Natural killer cell (primary cell): ENCODE measurements around the gene HOXA6. TPM values are rescaled to one million over a fixed set of nuclear protein-coding genes. Genes with fewer than 3 reads are reported as not detected.

Experiments used
- ATAC-seq, 3 donors: fragments of 150-1000 bp in 2 of 3; fragments of 200-7000 bp in 1 of 3; cut with Tn5 transposase; 1 replicate in 1 of 3; 2 replicates in 2 of 3; pipeline ENCODE4 v1.10.0; 2021; ENCODE audit warnings: mild to moderate bottlenecking in 2 of 3, moderate library complexity in 2 of 3
- DNase-seq, 2 donors: peaks; one replicate each; pipeline versions ENCODE4 v3.0.0 to v3.0.0-alpha.2; 2013 to 2021; ENCODE audit warnings: mixed read lengths in 1 of 2
- H3K27ac ChIP-seq: one replicate; pipeline ENCODE4 v1.5.1; 2013; ENCODE audit warnings: mild to moderate bottlenecking, low read length
- H3K27me3 ChIP-seq: one replicate; pipeline ENCODE4 v1.6.1; 2013; ENCODE audit warnings: low read length; ENCODE audit not compliant: control insufficient read depth, insufficient read depth
- H3K36me3 ChIP-seq: one replicate; pipeline ENCODE4 v1.6.1; 2013; ENCODE audit warnings: low read length; ENCODE audit not compliant: control insufficient read depth, insufficient read depth
- H3K4me1 ChIP-seq: one replicate; pipeline ENCODE4 v1.6.1; 2013; ENCODE audit warnings: low read length; ENCODE audit not compliant: control insufficient read depth, insufficient read depth
- H3K4me3 ChIP-seq: one replicate; pipeline ENCODE4 v1.5.1; 2013; ENCODE audit warnings: low read length
- H3K9me3 ChIP-seq: one replicate; pipeline ENCODE4 v1.6.1; 2013; ENCODE audit warnings: low read length; ENCODE audit not compliant: control insufficient read depth, insufficient read depth
- H3K27ac Mint-ChIP-seq, 2 donors: one replicate each; pipeline ENCODE4 v1.8.0; 2022; ENCODE audit warnings: mild to moderate bottlenecking in 2 of 2, mixed read lengths in 2 of 2, moderate library complexity in 1 of 2
- H3K27me3 Mint-ChIP-seq, 2 donors: one replicate each; pipeline ENCODE4 v1.8.0; 2022; ENCODE audit warnings: low read depth in 2 of 2, mixed read lengths in 2 of 2
- H3K36me3 Mint-ChIP-seq: one replicate; pipeline ENCODE4 v1.8.0; 2022; ENCODE audit warnings: mixed read lengths
- H3K4me1 Mint-ChIP-seq, 2 donors: one replicate each; pipeline ENCODE4 v1.8.0; 2022; ENCODE audit warnings: mixed read lengths in 2 of 2
- H3K4me3 Mint-ChIP-seq: one replicate; pipeline ENCODE4 v1.8.0; 2022; ENCODE audit warnings: mild to moderate bottlenecking, moderate library complexity, mixed read lengths
- H3K9me3 Mint-ChIP-seq, 2 donors: one replicate each; pipeline ENCODE4 v1.8.0; 2022; ENCODE audit warnings: mixed read lengths in 2 of 2
- WGBS: methylation state at CpG from one replicate; pipeline ENCODE4 v1.1.7; 2013; ENCODE audit warnings: missing lambda C conversion rate; ENCODE audit not compliant: insufficient coverage; 5-methylcytosine and 5-hydroxymethylcytosine counted together
- intact Hi-C: fragments of 100-400 bp; cut with micrococcal nuclease; formaldehyde crosslinking; loops from one replicate; pipeline ENCODE4 v1.14.2; 2022
- total RNA-seq, 4 donors: library from RNA; stranded (reverse); fragments of 120-200 nt in 1 of 4; gene quantifications; one replicate each; pipeline versions ENCODE4 v1.2.3 to v1.2.4, GENCODE V29; 2013 to 2022
- TF ChIP-seq, protein P1 (sequence below): fragments of 200-600 bp; IDR thresholded peaks from one replicate; pipeline ENCODE4 v1.8.0; 2022; ENCODE audit warnings: antibody characterized with exemption

HOXA6 gene
- total RNA-seq, 3 donors from 2014 or later (not counting 1 experiment from before 2014, with no cell fraction given) = 0.28 to 0.65 (median 0.43) TPM

DNA sequence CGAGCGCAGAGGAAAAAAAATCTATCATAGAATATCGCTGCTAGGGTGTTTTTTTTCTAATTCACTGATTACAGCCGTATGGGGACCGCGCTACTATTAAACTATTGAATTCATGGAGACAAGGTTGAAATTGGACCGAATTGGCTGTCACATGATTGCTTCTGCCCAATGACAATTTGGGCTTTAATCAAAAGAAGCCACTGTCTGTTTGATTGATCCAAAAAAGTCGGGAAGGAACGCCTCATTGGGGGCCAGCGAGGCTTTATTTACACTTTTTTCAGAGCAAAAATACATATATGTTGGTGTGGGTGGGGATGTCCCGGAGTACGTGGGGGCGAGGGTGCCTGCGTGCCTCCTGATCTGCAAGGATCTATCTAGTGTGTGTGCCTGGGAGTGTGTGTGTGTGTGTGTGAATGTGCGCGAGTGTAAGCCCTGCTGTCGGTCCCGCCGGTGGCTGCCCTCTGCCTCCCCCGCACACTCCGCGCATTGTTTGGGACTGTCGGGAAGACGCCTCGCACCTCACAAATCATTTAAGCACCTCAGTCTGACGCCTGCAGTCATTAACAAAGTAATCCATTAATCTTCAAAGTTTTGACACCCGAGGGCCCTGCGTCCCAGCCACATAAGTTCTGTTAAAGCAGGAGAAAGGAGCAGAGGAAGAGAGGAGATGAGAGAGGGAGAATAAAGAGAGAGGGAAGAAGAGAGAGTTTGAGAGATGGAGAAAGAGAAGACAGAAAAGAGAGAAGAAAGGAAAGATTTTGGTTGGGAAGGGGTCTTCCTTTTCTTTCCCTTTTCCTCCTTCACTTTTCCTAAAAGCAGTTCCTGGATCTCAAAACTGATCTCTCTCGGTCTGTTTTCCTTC lies 44.8 kb downstream of the HOXA6 start, which contains the start of gene HOXA2:
Gene HOXA2, minus strand, starts transcription at position 103 of the 862 bp plus-strand sequence. CDS start 183 bp downstream, outside the sequence.
- intact Hi-C loops = no loop called here
- Mint-ChIP-seq H3K4me1 (peaks cover 36 to 41% of the 10 kb centered on the region in 2 donors), H3K4me3 (peak within 1 kb of the TSS; percentile 42), H3K9me3 (no peaks in the 10 kb centered on the region), H3K36me3 (peaks cover 36% of the 10 kb centered on the region), H3K27me3 (peaks cover 50 to 72% of the 10 kb centered on the region in 2 donors), H3K27ac (no peak within 1 kb of the TSS)
- Histone ChIP-seq H3K27me3 (peaks cover 30% of the 10 kb centered on the region), H3K27ac (no peak within 1 kb of the TSS), H3K4me3 (no peak within 1 kb of the TSS), H3K4me1 (peaks cover 25% of the 10 kb centered on the region), H3K9me3 (no peaks in the 10 kb centered on the region), H3K36me3 (peaks cover 3% of the 10 kb centered on the region)
- TF ChIP-seq, protein P1, sequence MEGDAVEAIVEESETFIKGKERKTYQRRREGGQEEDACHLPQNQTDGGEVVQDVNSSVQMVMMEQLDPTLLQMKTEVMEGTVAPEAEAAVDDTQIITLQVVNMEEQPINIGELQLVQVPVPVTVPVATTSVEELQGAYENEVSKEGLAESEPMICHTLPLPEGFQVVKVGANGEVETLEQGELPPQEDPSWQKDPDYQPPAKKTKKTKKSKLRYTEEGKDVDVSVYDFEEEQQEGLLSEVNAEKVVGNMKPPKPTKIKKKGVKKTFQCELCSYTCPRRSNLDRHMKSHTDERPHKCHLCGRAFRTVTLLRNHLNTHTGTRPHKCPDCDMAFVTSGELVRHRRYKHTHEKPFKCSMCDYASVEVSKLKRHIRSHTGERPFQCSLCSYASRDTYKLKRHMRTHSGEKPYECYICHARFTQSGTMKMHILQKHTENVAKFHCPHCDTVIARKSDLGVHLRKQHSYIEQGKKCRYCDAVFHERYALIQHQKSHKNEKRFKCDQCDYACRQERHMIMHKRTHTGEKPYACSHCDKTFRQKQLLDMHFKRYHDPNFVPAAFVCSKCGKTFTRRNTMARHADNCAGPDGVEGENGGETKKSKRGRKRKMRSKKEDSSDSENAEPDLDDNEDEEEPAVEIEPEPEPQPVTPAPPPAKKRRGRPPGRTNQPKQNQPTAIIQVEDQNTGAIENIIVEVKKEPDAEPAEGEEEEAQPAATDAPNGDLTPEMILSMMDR = no peak
- ATAC-seq (peak in 1 of 3 donors; percentile 21), DNase-seq (peak in 1 of 2 donors; percentile 8)
- WGBS = 33% methylated on average over 28 of the region's 29 CpGs

DNA sequence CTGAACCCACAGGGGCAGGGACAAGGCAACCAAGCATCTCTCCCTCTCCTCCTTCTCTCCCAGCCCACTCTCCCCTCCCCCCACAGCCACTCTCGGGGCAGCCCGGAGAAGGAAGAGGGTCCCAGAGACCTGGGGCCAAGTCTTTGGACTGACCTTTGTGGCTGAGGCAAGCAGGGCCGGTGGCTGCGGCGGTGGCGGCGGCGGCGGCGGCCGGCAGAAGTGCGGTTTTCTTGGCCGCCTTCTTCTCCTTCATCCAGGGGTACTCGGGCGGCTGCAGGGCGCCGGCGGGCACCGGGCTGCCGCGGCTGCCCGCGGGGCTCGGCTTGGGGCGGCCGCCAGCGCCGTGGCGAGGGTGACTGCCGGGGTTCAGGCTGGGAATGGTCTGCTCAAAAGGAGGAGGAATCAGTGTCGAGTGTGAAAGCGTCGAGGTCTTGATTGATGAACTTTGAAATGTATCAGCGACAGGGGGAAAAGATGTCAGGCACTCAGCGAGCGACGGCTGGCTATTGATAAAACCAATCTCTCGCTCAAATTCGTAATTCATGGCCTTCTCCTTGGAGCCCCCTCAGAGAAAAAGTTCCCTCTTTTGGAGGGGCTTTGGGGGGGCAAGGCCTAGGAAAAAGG lies 45.5 kb downstream of the HOXA6 start:
- Histone ChIP-seq H3K27me3 (peaks cover 30% of the 10 kb centered on the region), H3K4me3 (no peak overlapping the region), H3K27ac (no peak overlapping the region), H3K9me3 (no peaks in the 10 kb centered on the region), H3K36me3 (peaks cover 3% of the 10 kb centered on the region), H3K4me1 (peaks cover 32% of the 10 kb centered on the region)
- DNase-seq = peak in 1 of 2 donors; percentile 9
- H3K27me3 Mint-ChIP-seq = peaks cover 48 to 72% of the 10 kb centered on the region in 2 donors
- peaks cover 43 to 48% of the 10 kb centered on the region in 2 donors for H3K4me1 Mint-ChIP-seq
- no peak overlapping the region for H3K27ac Mint-ChIP-seq
- H3K9me3 Mint-ChIP-seq = no peaks in the 10 kb centered on the region
- intact Hi-C loops = no loop called here
- 12% methylated on average over 39 of the region's 39 CpGs for WGBS
- ATAC-seq = peak in 1 of 3 donors; percentile 45
- H3K36me3 Mint-ChIP-seq = peaks cover 36% of the 10 kb centered on the region
- TF ChIP-seq, protein P1 = no peak
- H3K4me3 Mint-ChIP-seq = peak overlapping the region; percentile 42

DNA sequence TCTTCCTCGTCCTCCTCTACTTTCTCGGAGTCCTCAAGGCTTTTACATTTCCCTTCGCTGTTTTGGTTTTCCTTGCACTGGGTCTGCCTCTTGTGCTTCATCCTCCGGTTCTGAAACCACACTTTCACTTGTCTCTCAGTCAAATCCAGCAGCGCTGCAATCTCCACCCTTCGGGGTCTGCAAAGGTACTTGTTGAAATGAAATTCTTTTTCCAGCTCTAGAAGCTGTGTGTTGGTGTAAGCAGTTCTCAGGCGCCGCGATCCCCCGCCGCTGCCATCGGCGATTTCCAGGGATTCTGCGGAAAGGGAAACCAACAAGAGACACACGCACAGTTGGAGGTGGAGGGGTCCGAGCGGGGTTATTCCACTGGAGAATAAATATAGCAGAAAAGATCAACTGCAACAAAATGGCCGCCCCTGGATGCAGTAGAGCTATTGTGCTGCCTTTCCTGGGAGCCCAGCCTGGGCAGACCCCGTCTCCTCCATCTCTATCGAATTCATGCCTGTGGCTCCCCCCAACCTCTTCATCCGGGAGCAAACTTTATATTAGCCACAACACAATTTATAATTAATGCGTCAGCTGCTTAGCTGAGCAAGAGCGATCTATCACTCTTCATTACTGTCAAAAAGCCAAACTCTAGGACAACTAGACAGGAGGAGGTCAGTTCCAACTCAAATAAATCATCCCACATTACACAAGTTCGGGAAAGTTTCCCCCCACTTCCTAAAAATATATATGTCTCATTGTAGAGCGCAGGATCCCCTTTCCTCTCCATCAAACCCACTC lies 46.2 kb downstream of the HOXA6 start:
- H3K36me3 Mint-ChIP-seq = peaks cover 36% of the 10 kb centered on the region
- no peak for ATAC-seq
- DNase-seq = no peak
- intact Hi-C loops = no loop called here
- H3K27ac Mint-ChIP-seq = no peak overlapping the region
- no peaks in the 10 kb centered on the region for H3K9me3 Mint-ChIP-seq
- H3K4me3 Mint-ChIP-seq = no peak overlapping the region
- Histone ChIP-seq H3K36me3 (peaks cover 3% of the 10 kb centered on the region), H3K4me3 (no peak overlapping the region), H3K27ac (no peak overlapping the region), H3K4me1 (peaks cover 34% of the 10 kb centered on the region), H3K9me3 (no peaks in the 10 kb centered on the region), H3K27me3 (peaks cover 30% of the 10 kb centered on the region)
- WGBS = 96% methylated on average over 25 of the region's 25 CpGs
- H3K4me1 Mint-ChIP-seq = peaks cover 47 to 49% of the 10 kb centered on the region in 2 donors
- peaks cover 48 to 72% of the 10 kb centered on the region in 2 donors for H3K27me3 Mint-ChIP-seq
- TF ChIP-seq, protein P1 = no peak
